DOHH2 (cell line): Measurements from ENCODE around the gene MCUB.

ENCODE experiments used
- H3F3A ChIP-seq: fragments of 200-600 bp; sonication (generic), shearing (Covaris generic); 2 replicates; pipeline ENCODE4 v1.6.0; 2016; ENCODE audit warnings: antibody characterized with exemption, mild to moderate bottlenecking; ENCODE audit not compliant: control insufficient read depth, insufficient read depth
- H3K27ac ChIP-seq: fragments of 200-600 bp; sonication (generic); 2 replicates; pipeline ENCODE4 v1.5.1; 2014; ENCODE audit warnings: low read depth, mild to moderate bottlenecking, low read length, moderate library complexity
- H3K27me3 ChIP-seq: fragments of 200-600 bp; sonication (generic); 2 replicates; pipeline ENCODE4 v1.6.1; 2014; ENCODE audit warnings: mild to moderate bottlenecking, low read length, mixed read lengths; ENCODE audit not compliant: control insufficient read depth
- H3K36me3 ChIP-seq: fragments of 200-600 bp; sonication (generic); 2 replicates; pipeline ENCODE4 v1.6.1; 2014; ENCODE audit warnings: mild to moderate bottlenecking, low read length, moderate library complexity, mixed read lengths; ENCODE audit not compliant: control insufficient read depth
- H3K4me1 ChIP-seq: fragments of 200-600 bp; sonication (generic); 2 replicates; pipeline ENCODE4 v1.6.1; 2014; ENCODE audit warnings: mild to moderate bottlenecking, low read length, mixed read lengths; ENCODE audit not compliant: control insufficient read depth
- H3K4me2 ChIP-seq: fragments of 200-600 bp; sonication (generic); 2 replicates; pipeline ENCODE4 v1.6.0; 2014; ENCODE audit warnings: mild to moderate bottlenecking, low read length, moderate library complexity
- H3K4me3 ChIP-seq: fragments of 200-600 bp; sonication (generic); 2 replicates; pipeline ENCODE4 v1.5.1; 2014; ENCODE audit warnings: mild to moderate bottlenecking, low read length, mixed read lengths
- H3K79me2 ChIP-seq: fragments of 200-600 bp; sonication (generic); 2 replicates; pipeline ENCODE4 v1.6.1; 2014; ENCODE audit warnings: mild to moderate bottlenecking, low read length, mixed read lengths; ENCODE audit not compliant: control insufficient read depth
- H3K9me2 ChIP-seq: fragments of 200-600 bp; sonication (generic); replicated peaks from 2 replicates; pipeline ENCODE4 v1.6.1; 2014; ENCODE audit warnings: mild to moderate bottlenecking, low read length, mixed read lengths; ENCODE audit not compliant: control insufficient read depth
- H3K9me3 ChIP-seq: fragments of 200-600 bp; sonication (generic); 2 replicates; pipeline ENCODE4 v1.6.1; 2014; ENCODE audit warnings: antibody characterized with exemption, low read length, mixed read lengths; ENCODE audit not compliant: control insufficient read depth, insufficient read depth
- H4K20me1 ChIP-seq: fragments of 200-600 bp; sonication (generic); 2 replicates; pipeline ENCODE4 v1.6.0; 2014; ENCODE audit warnings: low read depth, mild to moderate bottlenecking, antibody characterized with exemption, low read length, moderate library complexity; ENCODE audit not compliant: control insufficient read depth, insufficient read depth
- EZH2phosphoT487 ChIP-seq: fragments of 200-600 bp; sonication (generic); IDR thresholded peaks from 2 replicates; pipeline ENCODE4 v1.6.1; 2017; ENCODE audit warnings: borderline replicate concordance, mild to moderate bottlenecking, antibody characterized with exemption, low read length, moderate library complexity, mixed read lengths
- TF ChIP-seq, protein P1 (sequence below): fragments of 200-600 bp; sonication (generic); IDR thresholded peaks from one replicate; pipeline ENCODE4 v1.5.1; 2014; ENCODE audit warnings: antibody characterized with exemption, mild to moderate bottlenecking, low read depth, low read length; ENCODE audit not compliant: poor library complexity, severe bottlenecking

Gene MCUB

DNA sequence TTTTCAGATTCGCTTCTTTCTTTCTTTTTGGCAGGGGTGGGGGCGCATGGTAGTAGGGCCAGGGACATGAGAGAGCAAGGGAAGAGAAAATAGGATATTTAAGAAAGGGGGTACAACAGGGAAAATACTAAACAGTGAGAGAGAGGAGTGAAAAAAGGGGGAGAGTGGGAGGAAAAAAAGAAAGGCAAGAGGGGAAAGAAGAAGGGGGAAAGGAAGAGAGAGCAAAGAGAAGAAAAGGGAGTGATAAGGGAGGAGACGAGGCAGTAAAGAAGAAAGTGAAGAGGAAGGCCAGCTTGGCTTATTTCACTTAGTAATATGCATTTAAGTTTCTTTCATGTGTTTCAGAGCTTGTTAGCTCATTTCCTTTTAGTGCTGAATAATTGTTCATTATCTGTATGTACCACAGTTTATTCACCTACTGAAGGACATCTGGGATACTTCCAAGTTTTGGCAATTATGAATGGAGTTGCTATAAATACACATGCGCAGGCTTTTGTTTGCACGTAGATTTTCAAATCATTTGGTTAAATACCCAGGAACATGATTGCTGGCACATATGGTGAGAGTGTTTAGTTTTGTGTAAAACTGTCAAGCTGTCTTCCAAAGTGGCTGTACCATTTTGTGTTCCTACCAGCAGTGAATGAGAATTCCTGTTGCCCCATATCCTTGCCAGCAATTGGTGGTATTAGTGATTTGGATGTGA, 105.9 kb downstream of the MCUB start:
- no peaks in the 10 kb centered on the region for H3K9me3 ChIP-seq
- H4K20me1 ChIP-seq = no peaks in the 10 kb centered on the region
- no peaks in the 10 kb centered on the region for H3K27me3 ChIP-seq
- no peak overlapping the region for H3K4me2 ChIP-seq
- H3K9me2 ChIP-seq = no peaks in the 10 kb centered on the region
- no peak overlapping the region for H3K27ac ChIP-seq
- no peak overlapping the region for H3K4me3 ChIP-seq
- TF ChIP-seq, protein P1, sequence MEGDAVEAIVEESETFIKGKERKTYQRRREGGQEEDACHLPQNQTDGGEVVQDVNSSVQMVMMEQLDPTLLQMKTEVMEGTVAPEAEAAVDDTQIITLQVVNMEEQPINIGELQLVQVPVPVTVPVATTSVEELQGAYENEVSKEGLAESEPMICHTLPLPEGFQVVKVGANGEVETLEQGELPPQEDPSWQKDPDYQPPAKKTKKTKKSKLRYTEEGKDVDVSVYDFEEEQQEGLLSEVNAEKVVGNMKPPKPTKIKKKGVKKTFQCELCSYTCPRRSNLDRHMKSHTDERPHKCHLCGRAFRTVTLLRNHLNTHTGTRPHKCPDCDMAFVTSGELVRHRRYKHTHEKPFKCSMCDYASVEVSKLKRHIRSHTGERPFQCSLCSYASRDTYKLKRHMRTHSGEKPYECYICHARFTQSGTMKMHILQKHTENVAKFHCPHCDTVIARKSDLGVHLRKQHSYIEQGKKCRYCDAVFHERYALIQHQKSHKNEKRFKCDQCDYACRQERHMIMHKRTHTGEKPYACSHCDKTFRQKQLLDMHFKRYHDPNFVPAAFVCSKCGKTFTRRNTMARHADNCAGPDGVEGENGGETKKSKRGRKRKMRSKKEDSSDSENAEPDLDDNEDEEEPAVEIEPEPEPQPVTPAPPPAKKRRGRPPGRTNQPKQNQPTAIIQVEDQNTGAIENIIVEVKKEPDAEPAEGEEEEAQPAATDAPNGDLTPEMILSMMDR = no peak
- no peak for TF ChIP-seq EZH2phosphoT487
- peaks cover 32% of the 10 kb centered on the region for H3K36me3 ChIP-seq
- no peaks in the 10 kb centered on the region for H3F3A ChIP-seq
- no peaks in the 10 kb centered on the region for H3K4me1 ChIP-seq
- peaks cover 4% of the 10 kb centered on the region for H3K79me2 ChIP-seq

GRCh38 chr4:109671350-109671749, 111.3 kb downstream of the MCUB start:
- no peaks in the 10 kb centered on the region for H3K4me1 ChIP-seq
- H3K4me3 ChIP-seq = no peak overlapping the region
- peaks cover 27% of the 10 kb centered on the region for H3K36me3 ChIP-seq
- no peak overlapping the region for H3K4me2 ChIP-seq
- H3K9me2 ChIP-seq = no peaks in the 10 kb centered on the region
- no peak for TF ChIP-seq EZH2phosphoT487
- TF ChIP-seq, protein P1 = no peak
- no peaks in the 10 kb centered on the region for H3K27me3 ChIP-seq
- H3K79me2 ChIP-seq = peaks cover 2% of the 10 kb centered on the region
- H3F3A ChIP-seq = no peaks in the 10 kb centered on the region
- H3K9me3 ChIP-seq = no peaks in the 10 kb centered on the region
- H3K27ac ChIP-seq = no peak overlapping the region
- H4K20me1 ChIP-seq = no peaks in the 10 kb centered on the region

GRCh38 chr4:109672169-109672930, 112.3 kb downstream of the MCUB start:
- Histone ChIP-seq H3K36me3 (peaks cover 26% of the 10 kb centered on the region), H3F3A (no peaks in the 10 kb centered on the region), H3K27ac (no peak overlapping the region), H3K79me2 (no peaks in the 10 kb centered on the region; the same call in 1 of the 2 replicates), H3K4me1 (no peaks in the 10 kb centered on the region), H3K9me2 (no peaks in the 10 kb centered on the region), H3K4me2 (no peak overlapping the region), H3K9me3 (no peaks in the 10 kb centered on the region), H3K4me3 (no peak overlapping the region), H4K20me1 (no peaks in the 10 kb centered on the region), H3K27me3 (no peaks in the 10 kb centered on the region)
- TF ChIP-seq, protein P1 = no peak
- no peak for TF ChIP-seq EZH2phosphoT487
